Activated CD8-positive, alpha-beta memory T cell treated with anti-CD3 and anti-CD28 coated beads for 4 hours (primary cell): ENCODE measurements around the gene FILIP1L.

Experiments
- DNase-seq, 2 donors: peaks; one replicate each; pipeline ENCODE4 v3.0.0-alpha.2; 2020; ENCODE audit warnings: low read depth in 2 of 2

FILIP1L gene

GRCh38 chr3:99803297-99803696 lies 311.0 kb downstream of the FILIP1L start:
- no peak for DNase-seq

GRCh38 chr3:99799422-99799821 lies 314.9 kb downstream of the FILIP1L start:
- no peak for DNase-seq

GRCh38 chr3:99795573-99795972 lies 318.7 kb downstream of the FILIP1L start:
- DNase-seq = no peak

DNA sequence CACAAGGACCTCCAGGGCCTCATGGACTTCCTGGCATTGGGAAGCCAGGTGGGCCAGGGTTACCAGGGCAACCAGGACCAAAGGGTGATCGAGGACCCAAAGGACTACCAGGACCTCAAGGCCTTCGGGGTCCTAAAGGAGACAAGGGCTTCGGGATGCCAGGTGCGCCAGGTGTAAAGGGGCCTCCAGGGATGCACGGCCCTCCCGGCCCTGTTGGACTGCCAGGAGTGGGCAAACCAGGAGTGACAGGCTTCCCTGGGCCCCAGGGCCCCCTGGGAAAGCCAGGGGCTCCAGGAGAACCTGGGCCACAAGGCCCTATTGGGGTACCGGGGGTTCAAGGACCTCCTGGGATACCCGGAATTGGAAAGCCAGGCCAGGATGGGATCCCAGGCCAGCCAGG lies 319.8 kb downstream of the FILIP1L start:
- DNase-seq = no peak

DNA sequence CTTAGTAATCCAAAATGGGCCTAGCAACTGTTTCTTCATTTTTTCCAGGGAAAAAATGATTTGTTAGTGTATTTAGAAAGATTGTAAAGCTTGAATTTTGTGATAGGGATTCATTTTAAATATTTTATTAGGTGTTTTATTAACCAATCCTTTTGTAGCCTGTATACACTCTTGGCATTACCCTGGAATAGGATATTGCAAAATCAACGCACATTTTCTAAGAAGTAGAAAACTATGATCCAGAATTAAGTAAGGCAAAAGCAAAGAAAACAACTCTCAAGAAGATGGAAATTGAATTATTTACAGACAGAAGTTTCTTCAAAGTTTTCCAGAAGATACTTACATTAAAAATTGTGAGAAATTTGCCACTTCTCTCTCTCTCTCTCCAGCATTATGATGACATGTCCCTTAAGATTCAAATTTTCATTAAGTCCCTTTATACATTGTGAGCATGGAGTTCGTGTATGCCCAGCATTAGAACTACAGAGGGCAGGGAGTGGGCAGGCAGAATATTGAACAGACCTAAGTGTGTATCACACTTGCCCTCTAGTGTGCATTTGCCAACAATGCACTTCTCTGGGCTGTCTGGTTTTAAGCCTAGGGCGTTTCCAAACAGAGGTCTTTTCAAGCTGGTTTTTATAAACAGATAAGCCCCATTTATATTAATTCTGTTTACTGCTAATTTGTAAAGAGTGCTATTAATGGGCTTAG lies 325.1 kb downstream of the FILIP1L start:
- DNase-seq = no peak
